Lower lobe of right lung (tissue), 2 donors: Measurements from ENCODE around the gene HCST. TPM values are rescaled to one million over a fixed set of nuclear protein-coding genes. Genes with fewer than 3 reads are reported as not detected.

Experiments
- ATAC-seq, 2 donors: fragments of 200-7000 bp; cut with Tn5 transposase; one replicate each; pipeline ENCODE4 v1.9.1; 2020 to 2022; ENCODE audit warnings: mild to moderate bottlenecking in 2 of 2, moderate library complexity in 2 of 2
- DNase-seq: peaks from one replicate; pipeline ENCODE4 v3.0.0-alpha.2; 2020
- H3K27ac ChIP-seq: fragments of 200-600 bp; one replicate; pipeline ENCODE4 v1.8.0; 2022
- H3K27me3 ChIP-seq: fragments of 200-600 bp; one replicate; pipeline ENCODE4 v1.8.0; 2022; ENCODE audit warnings: low read depth
- H3K36me3 ChIP-seq: fragments of 200-600 bp; one replicate; pipeline ENCODE4 v1.8.0; 2022; ENCODE audit warnings: mild to moderate bottlenecking
- H3K4me1 ChIP-seq: fragments of 200-600 bp; one replicate; pipeline ENCODE4 v1.8.0; 2022
- H3K4me3 ChIP-seq: fragments of 200-600 bp; one replicate; pipeline ENCODE4 v1.8.0; 2022; ENCODE audit warnings: mild to moderate bottlenecking
- H3K9me3 ChIP-seq: fragments of 200-600 bp; one replicate; pipeline ENCODE4 v1.8.0; 2022
- CTCF ChIP-seq: fragments of 200-600 bp; IDR thresholded peaks from one replicate; pipeline ENCODE4 v1.8.0; 2022; ENCODE audit warnings: antibody characterized with exemption, mild to moderate bottlenecking
- intact Hi-C: fragments of 100-400 bp; cut with DNase I; formaldehyde crosslinking; loops from one replicate; pipeline ENCODE4 v1.11.0; 2022
- total RNA-seq: library from RNA; stranded (reverse); fragmentation: NEBNext Ultra II Directional; extraction: Animal tissue kit (Norgen Biotek cat#: 25700); gene quantifications from one replicate; pipeline ENCODE4 v1.2.1, GENCODE V29; 2021
- donor health status: DM: no; HTN: yes; CAD: no; lungs with severe emphysema.

Gene HCST
- total RNA-seq, 1 donor from 2014 or later: 43.3 TPM

- Histone ChIP-seq H3K27ac (peak overlapping the region; percentile 73), H3K4me1 (peaks cover 45% of the 10 kb centered on the region), H3K36me3 (peaks cover under 1% of the 10 kb centered on the region), H3K4me3 (peak overlapping the region; percentile 40), H3K27me3 (no peaks in the 10 kb centered on the region), H3K9me3 (no peaks in the 10 kb centered on the region)
- ATAC-seq (no peak), DNase-seq (no peak)
- no peak for TF ChIP-seq CTCF
- intact Hi-C loops: no loop called here
Observed at GRCh38 chr19:35902870-35903475, 644 bp downstream of the HCST start.

- H3K4me1 ChIP-seq: peaks cover 38% of the 10 kb centered on the region
- H3K9me3 ChIP-seq: no peaks in the 10 kb centered on the region
- DNase-seq: peak; percentile 94
- TF ChIP-seq CTCF: no peak
- intact Hi-C loops: no loop called here
- peak; percentile 31 to 69 for ATAC-seq
- no peaks in the 10 kb centered on the region for H3K36me3 ChIP-seq
- no peaks in the 10 kb centered on the region for H3K27me3 ChIP-seq
- peak overlapping the region; percentile 40 for H3K4me3 ChIP-seq
- H3K27ac ChIP-seq: peak overlapping the region; percentile 73
Observed at GRCh38 chr19:35903550-35904179, 1.3 kb downstream of the HCST start.

GRCh38 chr19:35904311-35905068 is 2.2 kb downstream of the HCST start:
- Histone ChIP-seq H3K27ac (peak overlapping the region; percentile 73), H3K27me3 (no peaks in the 10 kb centered on the region), H3K4me3 (peak overlapping the region; percentile 40), H3K36me3 (no peaks in the 10 kb centered on the region), H3K4me1 (peaks cover 38% of the 10 kb centered on the region), H3K9me3 (no peaks in the 10 kb centered on the region)
- ATAC-seq (no peak), DNase-seq (no peak)
- TF ChIP-seq CTCF: no peak
- intact Hi-C loops: no loop called here

GRCh38 chr19:35905178-35905727 is 2.9 kb downstream of the HCST start:
- no peak for ATAC-seq
- TF ChIP-seq CTCF: no peak
- peak overlapping the region; percentile 2 for H3K4me3 ChIP-seq
- no peaks in the 10 kb centered on the region for H3K36me3 ChIP-seq
- no peak for DNase-seq
- H3K4me1 ChIP-seq: peaks cover 41% of the 10 kb centered on the region
- peak overlapping the region; percentile 33 for H3K27ac ChIP-seq
- H3K27me3 ChIP-seq: no peaks in the 10 kb centered on the region
- H3K9me3 ChIP-seq: no peaks in the 10 kb centered on the region
- intact Hi-C loops: no loop called here

GRCh38 chr19:35907377-35907745 is 5.0 kb downstream of the HCST start:
- intact Hi-C loops: no loop called here
- peak; percentile 46 for DNase-seq
- Histone ChIP-seq H3K4me3 (peak overlapping the region; percentile 52), H3K27ac (peak overlapping the region; percentile 85), H3K9me3 (no peaks in the 10 kb centered on the region), H3K4me1 (peaks cover 28% of the 10 kb centered on the region), H3K36me3 (no peaks in the 10 kb centered on the region), H3K27me3 (no peaks in the 10 kb centered on the region)
- no peak for TF ChIP-seq CTCF
- ATAC-seq: no peak
